HepG2 (cell line): ENCODE data around the gene SETD1B. TPM values are rescaled to one million over a fixed set of nuclear protein-coding genes. Genes with fewer than 3 reads are reported as not detected.

Experiments used
- ARNT ChIP-seq: fragments of 450-650 bp; IDR thresholded peaks from 2 replicates; pipeline ENCODE4 v1.6.1; 2017
- FOXK1 ChIP-seq: sonication (generic); formaldehyde crosslinking; IDR thresholded peaks from 2 replicates; pipeline ENCODE4 v1.4.0; 2020; ENCODE audit warnings: low read depth, missing genetic modification reagents, borderline replicate concordance
- HMG20A ChIP-seq: IDR thresholded peaks from 2 replicates; pipeline ENCODE4 v1.6.1; 2016; ENCODE audit warnings: borderline replicate concordance
- HOXA5 ChIP-seq: sonication (generic); formaldehyde crosslinking; IDR thresholded peaks from 2 replicates; pipeline ENCODE4 v1.4.0; 2020; ENCODE audit warnings: missing genetic modification reagents
- KDM5B ChIP-seq: sonication (generic); formaldehyde crosslinking; IDR thresholded peaks from 2 replicates; pipeline ENCODE4 v1.4.0; 2020; ENCODE audit warnings: missing genetic modification reagents, mild to moderate bottlenecking, borderline replicate concordance
- MEF2D ChIP-seq: sonication (generic); formaldehyde crosslinking; IDR thresholded peaks from 2 replicates; pipeline ENCODE4 v1.5.1; 2020; ENCODE audit warnings: mild to moderate bottlenecking, missing genetic modification reagents
- NR3C1 ChIP-seq: sonication (generic); formaldehyde crosslinking; IDR thresholded peaks from 2 replicates; pipeline ENCODE4 v1.4.0; 2020; ENCODE audit warnings: missing genetic modification reagents
- RBM22 ChIP-seq: fragments of 200-400 bp; formaldehyde crosslinking; optimal IDR thresholded peaks from 2 replicates; pipeline ENCODE3; 2017; ENCODE audit warnings: mild to moderate bottlenecking, low read length, moderate library complexity
- SRY ChIP-seq: sonication (generic); formaldehyde crosslinking; IDR thresholded peaks from 2 replicates; pipeline ENCODE4 v1.8.0; 2022; ENCODE audit warnings: mild to moderate bottlenecking, missing genetic modification reagents
- TBX2 ChIP-seq: sonication (generic); formaldehyde crosslinking; IDR thresholded peaks from 2 replicates; pipeline ENCODE4 v1.5.0; 2020; ENCODE audit warnings: missing genetic modification reagents, mild to moderate bottlenecking, borderline replicate concordance
- ZNF3 ChIP-seq: IDR thresholded peaks from 2 replicates; pipeline ENCODE4 v1.7.0; 2017; ENCODE audit warnings: inconsistent platforms
- ZNF577 ChIP-seq: sonication (generic); formaldehyde crosslinking; IDR thresholded peaks from 2 replicates; pipeline ENCODE4 v1.4.0; 2020; ENCODE audit warnings: mild to moderate bottlenecking, low read depth, missing genetic modification reagents, borderline replicate concordance
- ZNF652 ChIP-seq: IDR thresholded peaks from 2 replicates; pipeline ENCODE4 v1.6.1; 2016; ENCODE audit warnings: low read depth, borderline replicate concordance
- ZSCAN20 ChIP-seq: sonication (generic); formaldehyde crosslinking; IDR thresholded peaks from 2 replicates; pipeline ENCODE4 v1.4.0; 2020; ENCODE audit warnings: missing genetic modification reagents, mild to moderate bottlenecking, borderline replicate concordance
- polyA plus RNA-seq, 8 experiments: library from polyadenylated mRNA; depleted of rRNA in 3 of 8; stranded (reverse) in 7 of 8; unstranded in 1 of 8; fragments of >200 nt; fragmentation: Illumina TruSeq in 4 of 8; extraction: Trizol in 4 of 8; gene quantifications; 2 replicates each; pipeline versions ENCODE4 v1.2.1 to v1.2.3, GENCODE V29; 2011 to 2016; ENCODE audit warnings: low read depth in 4 of 8, missing spikeins in 1 of 8, mixed read lengths in 1 of 8; ENCODE audit not compliant: insufficient read depth in 1 of 8
- total RNA-seq, 5 experiments: library from RNA; depleted of rRNA; stranded (reverse); fragments of >200 nt; fragmentation: Illumina TruSeq; extraction: Trizol; gene quantifications; 2 replicates each; pipeline ENCODE4 v1.2.3, GENCODE V29; 2016; ENCODE audit warnings: low read depth in 1 of 5
- TF ChIP-seq, protein P1 (sequence below): sonication (generic); formaldehyde crosslinking; IDR thresholded peaks from 2 replicates; pipeline ENCODE4 v1.8.0; 2022; ENCODE audit warnings: mild to moderate bottlenecking, missing genetic modification reagents; ENCODE audit not compliant: insufficient replicate concordance
- TF ChIP-seq, protein P2 (sequence below): sonication (generic); formaldehyde crosslinking; IDR thresholded peaks from 2 replicates; pipeline ENCODE4 v1.9.0; 2022; ENCODE audit warnings: missing genetic modification reagents, mild to moderate bottlenecking, borderline replicate concordance
- TF ChIP-seq, protein P3 (sequence below): sonication (generic); formaldehyde crosslinking; IDR thresholded peaks from 2 replicates; pipeline ENCODE4 v1.4.0; 2020; ENCODE audit warnings: low read depth, mild to moderate bottlenecking, missing genetic modification reagents
- TF ChIP-seq, protein P4 (sequence below): sonication (generic); formaldehyde crosslinking; IDR thresholded peaks from 2 replicates; pipeline ENCODE4 v1.4.0; 2020; ENCODE audit warnings: mild to moderate bottlenecking, missing genetic modification reagents
- TF ChIP-seq, protein P5 (sequence below): sonication (generic); formaldehyde crosslinking; IDR thresholded peaks from 2 replicates; pipeline ENCODE4 v1.4.0; 2020; ENCODE audit warnings: mild to moderate bottlenecking, missing genetic modification reagents
- TF ChIP-seq, protein P6 (sequence below): fragments of 450-650 bp; IDR thresholded peaks from 2 replicates; pipeline ENCODE4 v1.6.1; 2017

Gene SETD1B
- total and polyA plus RNA-seq, 2 of the 13 experiments (the other 11 are each of a cell fraction or from before 2014, with no cell fraction given) = 1.1 to 1.4 TPM

DNA sequence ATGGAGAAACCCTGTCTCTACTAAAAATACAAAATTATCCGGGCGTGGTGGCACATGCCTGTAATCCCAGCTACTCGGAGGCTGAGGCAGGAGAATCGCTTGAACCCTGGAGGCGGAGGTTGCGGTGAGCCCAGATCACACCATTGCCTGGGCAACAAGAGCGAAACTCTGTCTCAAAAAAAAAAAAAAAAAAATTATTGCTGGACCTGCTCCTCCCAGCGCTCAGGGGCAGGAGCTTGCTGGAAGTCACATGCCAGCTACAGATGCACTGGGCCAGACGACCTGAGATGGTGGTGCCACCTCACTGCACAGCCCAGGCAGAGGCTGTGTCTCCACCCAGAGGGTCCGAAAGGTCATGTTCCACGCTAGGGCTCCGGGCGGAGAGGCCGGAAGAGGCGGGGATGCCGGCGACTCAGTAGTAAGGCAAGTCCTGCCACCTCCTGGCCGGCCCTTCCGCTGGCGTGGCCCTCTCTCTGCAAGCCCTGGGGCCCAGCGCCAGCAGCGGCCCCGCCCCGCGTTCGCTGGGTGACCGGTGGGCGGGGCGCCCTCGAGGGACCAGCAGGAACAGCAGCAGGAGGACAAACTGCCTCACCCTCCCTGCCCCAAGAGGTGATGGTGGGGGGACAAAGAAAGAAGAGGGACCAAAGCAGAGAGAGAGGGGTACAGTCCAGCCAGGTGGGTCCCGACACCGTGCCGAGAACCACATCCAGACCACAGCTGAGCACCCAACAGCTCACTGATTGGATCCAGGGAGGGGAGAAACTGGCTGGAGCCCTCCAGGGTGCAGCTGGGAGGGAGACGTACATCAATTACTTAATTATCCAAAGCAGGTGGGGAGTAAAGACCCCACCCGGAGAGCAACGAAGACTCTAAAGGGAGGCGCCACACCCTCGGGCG is 6.7 kb upstream of the SETD1B start (continued):
- TF ChIP-seq, protein P1, sequence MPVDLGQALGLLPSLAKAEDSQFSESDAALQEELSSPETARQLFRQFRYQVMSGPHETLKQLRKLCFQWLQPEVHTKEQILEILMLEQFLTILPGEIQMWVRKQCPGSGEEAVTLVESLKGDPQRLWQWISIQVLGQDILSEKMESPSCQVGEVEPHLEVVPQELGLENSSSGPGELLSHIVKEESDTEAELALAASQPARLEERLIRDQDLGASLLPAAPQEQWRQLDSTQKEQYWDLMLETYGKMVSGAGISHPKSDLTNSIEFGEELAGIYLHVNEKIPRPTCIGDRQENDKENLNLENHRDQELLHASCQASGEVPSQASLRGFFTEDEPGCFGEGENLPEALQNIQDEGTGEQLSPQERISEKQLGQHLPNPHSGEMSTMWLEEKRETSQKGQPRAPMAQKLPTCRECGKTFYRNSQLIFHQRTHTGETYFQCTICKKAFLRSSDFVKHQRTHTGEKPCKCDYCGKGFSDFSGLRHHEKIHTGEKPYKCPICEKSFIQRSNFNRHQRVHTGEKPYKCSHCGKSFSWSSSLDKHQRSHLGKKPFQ = no peak
- TF ChIP-seq ZNF577 (CRISPR knock-in tag) (no peak), KDM5B (peak; percentile 66), TBX2 (CRISPR knock-in tag) (peak; percentile 89), SRY (CRISPR knock-in tag) (no peak), NR3C1 (CRISPR knock-in tag) (no peak), ZNF3 (CRISPR knock-in tag) (no peak), HMG20A (CRISPR knock-in tag) (peak; percentile 51; the same call in 1 of the 2 replicates), HOXA5 (CRISPR knock-in tag) (0 out of 2 replicates have a peak, but pooled peaks have one; percentile 36), RBM22 (peak; percentile 15), ZNF652 (peak; percentile 39; the same call in 1 of the 2 replicates), ARNT (no peak), MEF2D (peak; percentile 63; the same call in 1 of the 2 replicates), ZSCAN20 (CRISPR knock-in tag) (no peak), FOXK1 (CRISPR knock-in tag) (peak; percentile 67; the same call in 1 of the 2 replicates)
- TF ChIP-seq, protein P2, sequence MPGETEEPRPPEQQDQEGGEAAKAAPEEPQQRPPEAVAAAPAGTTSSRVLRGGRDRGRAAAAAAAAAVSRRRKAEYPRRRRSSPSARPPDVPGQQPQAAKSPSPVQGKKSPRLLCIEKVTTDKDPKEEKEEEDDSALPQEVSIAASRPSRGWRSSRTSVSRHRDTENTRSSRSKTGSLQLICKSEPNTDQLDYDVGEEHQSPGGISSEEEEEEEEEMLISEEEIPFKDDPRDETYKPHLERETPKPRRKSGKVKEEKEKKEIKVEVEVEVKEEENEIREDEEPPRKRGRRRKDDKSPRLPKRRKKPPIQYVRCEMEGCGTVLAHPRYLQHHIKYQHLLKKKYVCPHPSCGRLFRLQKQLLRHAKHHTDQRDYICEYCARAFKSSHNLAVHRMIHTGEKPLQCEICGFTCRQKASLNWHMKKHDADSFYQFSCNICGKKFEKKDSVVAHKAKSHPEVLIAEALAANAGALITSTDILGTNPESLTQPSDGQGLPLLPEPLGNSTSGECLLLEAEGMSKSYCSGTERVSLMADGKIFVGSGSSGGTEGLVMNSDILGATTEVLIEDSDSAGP (CRISPR knock-in tag) = peak; percentile 86
- TF ChIP-seq, protein P3, sequence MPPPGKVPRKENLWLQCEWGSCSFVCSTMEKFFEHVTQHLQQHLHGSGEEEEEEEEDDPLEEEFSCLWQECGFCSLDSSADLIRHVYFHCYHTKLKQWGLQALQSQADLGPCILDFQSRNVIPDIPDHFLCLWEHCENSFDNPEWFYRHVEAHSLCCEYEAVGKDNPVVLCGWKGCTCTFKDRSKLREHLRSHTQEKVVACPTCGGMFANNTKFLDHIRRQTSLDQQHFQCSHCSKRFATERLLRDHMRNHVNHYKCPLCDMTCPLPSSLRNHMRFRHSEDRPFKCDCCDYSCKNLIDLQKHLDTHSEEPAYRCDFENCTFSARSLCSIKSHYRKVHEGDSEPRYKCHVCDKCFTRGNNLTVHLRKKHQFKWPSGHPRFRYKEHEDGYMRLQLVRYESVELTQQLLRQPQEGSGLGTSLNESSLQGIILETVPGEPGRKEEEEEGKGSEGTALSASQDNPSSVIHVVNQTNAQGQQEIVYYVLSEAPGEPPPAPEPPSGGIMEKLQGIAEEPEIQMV (CRISPR knock-in tag) = peak; percentile 70; the same call in 1 of the 2 replicates
- TF ChIP-seq, protein P4, sequence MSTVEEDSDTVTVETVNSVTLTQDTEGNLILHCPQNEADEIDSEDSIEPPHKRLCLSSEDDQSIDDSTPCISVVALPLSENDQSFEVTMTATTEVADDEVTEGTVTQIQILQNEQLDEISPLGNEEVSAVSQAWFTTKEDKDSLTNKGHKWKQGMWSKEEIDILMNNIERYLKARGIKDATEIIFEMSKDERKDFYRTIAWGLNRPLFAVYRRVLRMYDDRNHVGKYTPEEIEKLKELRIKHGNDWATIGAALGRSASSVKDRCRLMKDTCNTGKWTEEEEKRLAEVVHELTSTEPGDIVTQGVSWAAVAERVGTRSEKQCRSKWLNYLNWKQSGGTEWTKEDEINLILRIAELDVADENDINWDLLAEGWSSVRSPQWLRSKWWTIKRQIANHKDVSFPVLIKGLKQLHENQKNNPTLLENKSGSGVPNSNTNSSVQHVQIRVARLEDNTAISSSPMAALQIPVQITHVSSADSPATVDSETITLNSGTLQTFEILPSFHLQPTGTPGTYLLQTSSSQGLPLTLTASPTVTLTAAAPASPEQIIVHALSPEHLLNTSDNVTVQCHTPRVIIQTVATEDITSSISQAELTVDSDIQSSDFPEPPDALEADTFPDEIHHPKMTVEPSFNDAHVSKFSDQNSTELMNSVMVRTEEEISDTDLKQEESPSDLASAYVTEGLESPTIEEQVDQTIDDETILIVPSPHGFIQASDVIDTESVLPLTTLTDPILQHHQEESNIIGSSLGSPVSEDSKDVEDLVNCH (CRISPR knock-in tag) = no peak
- TF ChIP-seq, protein P5, sequence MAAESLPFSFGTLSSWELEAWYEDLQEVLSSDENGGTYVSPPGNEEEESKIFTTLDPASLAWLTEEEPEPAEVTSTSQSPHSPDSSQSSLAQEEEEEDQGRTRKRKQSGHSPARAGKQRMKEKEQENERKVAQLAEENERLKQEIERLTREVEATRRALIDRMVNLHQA (CRISPR knock-in tag) = no peak
- TF ChIP-seq, protein P6, sequence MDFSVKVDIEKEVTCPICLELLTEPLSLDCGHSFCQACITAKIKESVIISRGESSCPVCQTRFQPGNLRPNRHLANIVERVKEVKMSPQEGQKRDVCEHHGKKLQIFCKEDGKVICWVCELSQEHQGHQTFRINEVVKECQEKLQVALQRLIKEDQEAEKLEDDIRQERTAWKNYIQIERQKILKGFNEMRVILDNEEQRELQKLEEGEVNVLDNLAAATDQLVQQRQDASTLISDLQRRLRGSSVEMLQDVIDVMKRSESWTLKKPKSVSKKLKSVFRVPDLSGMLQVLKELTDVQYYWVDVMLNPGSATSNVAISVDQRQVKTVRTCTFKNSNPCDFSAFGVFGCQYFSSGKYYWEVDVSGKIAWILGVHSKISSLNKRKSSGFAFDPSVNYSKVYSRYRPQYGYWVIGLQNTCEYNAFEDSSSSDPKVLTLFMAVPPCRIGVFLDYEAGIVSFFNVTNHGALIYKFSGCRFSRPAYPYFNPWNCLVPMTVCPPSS = no peak
